ENCODE measurements around the gene PLEKHG4B. TPM values are rescaled to one million over a fixed set of nuclear protein-coding genes. Genes with fewer than 3 reads are reported as not detected.

The PLEKHG4B gene
- total and polyA plus RNA-seq, 2 of the 8 experiments (the other 6 are each of a cell fraction or from before 2014, with no cell fraction given): 31.1 to 43.6 TPM

- no peak for TF ChIP-seq HDAC2 (IDR thresholded peaks at IDR 0.05; ENCODE audit: borderline replicate concordance in 1 of 2, low read depth in 2 of 2, low read length in 2 of 2)
These were observed 89.6 kb downstream of the PLEKHG4B start (continued) for GRCh38 chr5:181566-181965.
